H9 (cell line): Measurements from ENCODE around the gene STX7. TPM values are rescaled to one million over a fixed set of nuclear protein-coding genes. Genes with fewer than 3 reads are reported as not detected.

Experiments
- DNase-seq: peaks from one replicate; pipeline ENCODE4 v3.0.0-alpha.2; 2017
- H2AFZ ChIP-seq: one replicate; pipeline ENCODE4 v1.6.1; 2013; ENCODE audit warnings: mild to moderate bottlenecking, low read length, control low read depth, moderate library complexity
- H2AK5ac ChIP-seq: 2 replicates; pipeline ENCODE4 v1.6.1; 2013; ENCODE audit warnings: low read length, control low read depth, mixed read lengths; ENCODE audit not compliant: insufficient read length
- H2BK120ac ChIP-seq: one replicate; pipeline ENCODE4 v1.6.1; 2013; ENCODE audit warnings: low read depth, mild to moderate bottlenecking, low read length, control low read depth, inconsistent platforms; ENCODE audit not compliant: poor library complexity, severe bottlenecking
- H2BK12ac ChIP-seq: 2 replicates; pipeline ENCODE4 v1.6.1; 2013; ENCODE audit warnings: low read length, control low read depth, mixed read lengths, low read depth; ENCODE audit not compliant: insufficient read length
- H2BK15ac ChIP-seq: 2 replicates; pipeline ENCODE4 v1.6.1; 2013; ENCODE audit warnings: low read depth, low read length, control low read depth
- H2BK20ac ChIP-seq: one replicate; pipeline ENCODE4 v1.6.1; 2013; ENCODE audit warnings: low read depth, mild to moderate bottlenecking, low read length, control low read depth, inconsistent platforms; ENCODE audit not compliant: poor library complexity, severe bottlenecking
- H2BK5ac ChIP-seq: 2 replicates; pipeline ENCODE4 v1.6.1; 2013; ENCODE audit warnings: low read length, control low read depth, mixed read lengths; ENCODE audit not compliant: insufficient read length
- H3K14ac ChIP-seq: 2 replicates; pipeline ENCODE4 v1.6.1; 2013; ENCODE audit warnings: low read length, control low read depth; ENCODE audit not compliant: insufficient read depth
- H3K18ac ChIP-seq: 2 replicates; pipeline ENCODE4 v1.6.1; 2013; ENCODE audit warnings: low read depth, mild to moderate bottlenecking, mixed read lengths, low read length, control low read depth; ENCODE audit not compliant: insufficient read length
- H3K23ac ChIP-seq: 2 replicates; pipeline ENCODE4 v1.6.1; 2013; ENCODE audit warnings: low read length, control low read depth, mixed read lengths, low read depth; ENCODE audit not compliant: insufficient read length
- H3K23me2 ChIP-seq: 2 replicates; pipeline ENCODE4 v1.6.1; 2013; ENCODE audit warnings: low read depth, mild to moderate bottlenecking, mixed read lengths, low read length, control low read depth; ENCODE audit not compliant: insufficient read length, poor library complexity, severe bottlenecking
- H3K27ac ChIP-seq: 2 replicates; pipeline ENCODE4 v1.5.1; 2013; ENCODE audit warnings: low read length, control low read depth, mixed read lengths, low read depth; ENCODE audit not compliant: insufficient read length
- H3K27me3 ChIP-seq: 2 replicates; pipeline ENCODE4 v1.6.1; 2013; ENCODE audit warnings: low read length, control low read depth, inconsistent platforms; ENCODE audit not compliant: insufficient read depth
- H3K4ac ChIP-seq: 2 replicates; pipeline ENCODE4 v1.6.1; 2013; ENCODE audit warnings: low read depth, mild to moderate bottlenecking, control low read depth, inconsistent platforms, low read length, moderate library complexity
- H3K4me1 ChIP-seq: 2 replicates; pipeline ENCODE4 v1.6.1; 2013; ENCODE audit warnings: low read length, control low read depth, inconsistent platforms; ENCODE audit not compliant: insufficient read depth
- H3K4me2 ChIP-seq: 2 replicates; pipeline ENCODE4 v1.6.1; 2013; ENCODE audit warnings: low read length, control low read depth, mixed read lengths; ENCODE audit not compliant: insufficient read length, insufficient read depth
- H3K56ac ChIP-seq: 2 replicates; pipeline ENCODE4 v1.6.1; 2013; ENCODE audit warnings: low read depth, mild to moderate bottlenecking, mixed read lengths, low read length, control low read depth; ENCODE audit not compliant: insufficient read length
- H3K79me1 ChIP-seq: 2 replicates; pipeline ENCODE4 v1.6.1; 2013; ENCODE audit warnings: low read depth, mild to moderate bottlenecking, moderate library complexity, low read length, control low read depth, inconsistent platforms; ENCODE audit not compliant: insufficient read depth, poor library complexity, severe bottlenecking
- H3K79me2 ChIP-seq: 2 replicates; pipeline ENCODE4 v1.6.1; 2013; ENCODE audit warnings: low read length, control low read depth, inconsistent platforms; ENCODE audit not compliant: insufficient read depth
- H3K9ac ChIP-seq: 2 replicates; pipeline ENCODE4 v1.6.1; 2013; ENCODE audit warnings: low read length, control low read depth, mixed read lengths; ENCODE audit not compliant: insufficient read length; ENCODE audit errors: extremely low read depth
- H3K9me3 ChIP-seq: one replicate; pipeline ENCODE4 v1.6.1; 2013; ENCODE audit warnings: low read depth, low read length, inconsistent platforms; ENCODE audit not compliant: control insufficient read depth
- H3T11ph ChIP-seq: one replicate; pipeline ENCODE4 v1.6.1; 2013; ENCODE audit warnings: mild to moderate bottlenecking, low read length, control low read depth, inconsistent platforms
- H4K20me1 ChIP-seq: one replicate; pipeline ENCODE4 v1.6.1; 2013; ENCODE audit not compliant: control insufficient read depth, insufficient read length, insufficient read depth
- H4K5ac ChIP-seq: 2 replicates; pipeline ENCODE4 v1.6.1; 2013; ENCODE audit warnings: low read depth, mild to moderate bottlenecking, mixed read lengths, low read length, control low read depth; ENCODE audit not compliant: insufficient read length
- H4K8ac ChIP-seq: replicated peaks from 2 replicates; pipeline ENCODE4 v1.6.1; 2013; ENCODE audit warnings: low read length, control low read depth, mixed read lengths, low read depth; ENCODE audit not compliant: insufficient read length
- H4K91ac ChIP-seq: 2 replicates; pipeline ENCODE4 v1.6.1; 2013; ENCODE audit warnings: low read depth, mild to moderate bottlenecking, moderate library complexity, mixed read lengths, low read length, control low read depth; ENCODE audit not compliant: insufficient read length
- H3K27ac Mint-ChIP-seq, 3 experiments: 2 replicates in 2 of 3; 3 replicates in 1 of 3; pipeline ENCODE4 v1.8.0; 2020 to 2021; ENCODE audit warnings: mixed read lengths in 3 of 3, mild to moderate bottlenecking in 1 of 3, moderate library complexity in 1 of 3
- H3K27me3 Mint-ChIP-seq: 2 replicates; pipeline ENCODE4 v1.8.0; 2021; ENCODE audit warnings: low read depth, mild to moderate bottlenecking, moderate library complexity, mixed read lengths
- H3K36me3 Mint-ChIP-seq, 3 experiments: 2 replicates in 2 of 3; 3 replicates in 1 of 3; pipeline ENCODE4 v1.8.0; 2020 to 2021; ENCODE audit warnings: low read depth in 3 of 3, mixed read lengths in 3 of 3; ENCODE audit not compliant: insufficient read depth in 1 of 3
- H3K4me1 Mint-ChIP-seq, 2 experiments: 2 replicates each; pipeline ENCODE4 v1.8.0; 2020; ENCODE audit warnings: mixed read lengths in 2 of 2
- H3K4me3 Mint-ChIP-seq, 2 experiments: 2 replicates in 1 of 2; 3 replicates in 1 of 2; pipeline ENCODE4 v1.8.0; 2020 to 2021; ENCODE audit warnings: mild to moderate bottlenecking in 2 of 2, mixed read lengths in 2 of 2, moderate library complexity in 1 of 2
- H3K9me3 Mint-ChIP-seq, 2 experiments: 2 replicates in 1 of 2; 3 replicates in 1 of 2; pipeline ENCODE4 v1.8.0; 2020; ENCODE audit warnings: mild to moderate bottlenecking in 2 of 2, mixed read lengths in 2 of 2, moderate library complexity in 1 of 2
- WGBS: extraction: QIAGEN DNeasy Blood & Tissue Kit; methylation state at CpG from one replicate; pipeline ENCODE4 v1.1.7; 2013; ENCODE audit warnings: missing lambda C conversion rate, low lambda C conversion rate, mixed read lengths; ENCODE audit not compliant: insufficient read length; ENCODE audit errors: extremely low coverage; 5-methylcytosine and 5-hydroxymethylcytosine counted together
- total RNA-seq: library from RNA; stranded (reverse); gene quantifications from 2 replicates; pipeline ENCODE4 v1.2.1, GENCODE V29; 2021
- TF ChIP-seq, protein P1 (sequence below): fragments of 200-600 bp; sonication (generic); conservative IDR thresholded peaks from 3 replicates; pipeline ENCODE4 v1.8.0; 2021; ENCODE audit warnings: antibody characterized with exemption, mild to moderate bottlenecking

STX7 gene
- total RNA-seq, 1 experiment from 2014 or later, result 30.0 TPM

DNA sequence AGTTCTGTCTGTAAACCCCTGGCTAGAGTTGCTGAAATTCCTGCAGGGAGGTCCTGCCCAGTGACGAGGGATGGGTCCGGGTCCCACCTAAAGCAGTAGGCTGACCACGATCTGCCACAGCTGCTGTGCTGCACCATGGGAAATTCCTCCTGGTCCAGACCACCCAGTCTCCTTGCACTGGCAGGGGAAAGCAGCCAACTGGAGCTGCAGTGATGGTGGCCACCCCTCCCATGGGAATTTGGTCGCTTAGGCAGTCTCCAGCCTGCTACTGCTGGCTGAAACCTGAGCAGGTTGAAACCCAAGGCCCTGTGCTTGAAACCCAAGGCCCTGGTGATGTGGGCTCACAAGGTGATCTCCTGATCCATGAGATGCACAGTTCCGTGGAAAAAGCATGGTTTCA lies 87.7 kb downstream of the STX7 start:
- Histone ChIP-seq H2BK5ac (no peak overlapping the region), H3K56ac (no peak overlapping the region), H4K20me1 (no peaks in the 10 kb centered on the region), H3K79me1 (no peaks in the 10 kb centered on the region), H2BK15ac (no peak overlapping the region), H3K27me3 (no peaks in the 10 kb centered on the region), H3K4ac (no peak overlapping the region), H3K14ac (no peak overlapping the region), H2BK120ac (no peak overlapping the region), H4K8ac (no peak overlapping the region), H3K9ac (no peak overlapping the region), H3K9me3 (no peaks in the 10 kb centered on the region), H3T11ph (no peak overlapping the region), H4K91ac (no peak overlapping the region), H4K5ac (no peak overlapping the region), H3K79me2 (no peaks in the 10 kb centered on the region), H2BK20ac (no peak overlapping the region), H3K4me2 (no peak overlapping the region), H2BK12ac (no peak overlapping the region), H3K4me1 (no peaks in the 10 kb centered on the region), H3K23ac (no peak overlapping the region), H2AK5ac (no peak overlapping the region), H2AFZ (no peak overlapping the region), H3K27ac (no peak overlapping the region), H3K23me2 (no peaks in the 10 kb centered on the region), H3K18ac (no peak overlapping the region)
- TF ChIP-seq, protein P1, sequence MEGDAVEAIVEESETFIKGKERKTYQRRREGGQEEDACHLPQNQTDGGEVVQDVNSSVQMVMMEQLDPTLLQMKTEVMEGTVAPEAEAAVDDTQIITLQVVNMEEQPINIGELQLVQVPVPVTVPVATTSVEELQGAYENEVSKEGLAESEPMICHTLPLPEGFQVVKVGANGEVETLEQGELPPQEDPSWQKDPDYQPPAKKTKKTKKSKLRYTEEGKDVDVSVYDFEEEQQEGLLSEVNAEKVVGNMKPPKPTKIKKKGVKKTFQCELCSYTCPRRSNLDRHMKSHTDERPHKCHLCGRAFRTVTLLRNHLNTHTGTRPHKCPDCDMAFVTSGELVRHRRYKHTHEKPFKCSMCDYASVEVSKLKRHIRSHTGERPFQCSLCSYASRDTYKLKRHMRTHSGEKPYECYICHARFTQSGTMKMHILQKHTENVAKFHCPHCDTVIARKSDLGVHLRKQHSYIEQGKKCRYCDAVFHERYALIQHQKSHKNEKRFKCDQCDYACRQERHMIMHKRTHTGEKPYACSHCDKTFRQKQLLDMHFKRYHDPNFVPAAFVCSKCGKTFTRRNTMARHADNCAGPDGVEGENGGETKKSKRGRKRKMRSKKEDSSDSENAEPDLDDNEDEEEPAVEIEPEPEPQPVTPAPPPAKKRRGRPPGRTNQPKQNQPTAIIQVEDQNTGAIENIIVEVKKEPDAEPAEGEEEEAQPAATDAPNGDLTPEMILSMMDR, result no peak
- H3K27ac Mint-ChIP-seq, result no peak overlapping the region
- H3K4me3 Mint-ChIP-seq, result no peak overlapping the region
- H3K27me3 Mint-ChIP-seq, result no peaks in the 10 kb centered on the region; the same call in 1 of the 2 replicates
- peaks cover 3 to 10% of the 10 kb centered on the region in 2 experiments for H3K9me3 Mint-ChIP-seq
- no peaks in the 10 kb centered on the region for H3K36me3 Mint-ChIP-seq
- no peaks in the 10 kb centered on the region for H3K4me1 Mint-ChIP-seq
- WGBS, result no CpG with 5 or more reads among the region's 5 CpGs
- no peak for DNase-seq
